Kidney (tissue), 14 donors: Measurements from ENCODE around the gene PLXNA2. TPM values are rescaled to one million over a fixed set of nuclear protein-coding genes. Genes with fewer than 3 reads are reported as not detected.
A peak's percentile ranks its signal among the peaks of the same experiment; 100 is the strongest.

Experiments
- DNase-seq, 5 donors: peaks; one replicate each; pipeline ENCODE4 v3.0.0-alpha.2; 2013 to 2020
- FAIRE-seq: peaks from 2 replicates; lab custom pipeline; 2012; peaks lifted over from hg19 to GRCh38; lab: Jason Lieb, UNC
- H3K27ac ChIP-seq, 2 donors: one replicate each; pipeline ENCODE4 v1.7.0; 2013; ENCODE audit warnings: low read depth in 2 of 2, low read length in 2 of 2, inconsistent platforms in 1 of 2
- H3K27me3 ChIP-seq: one replicate; pipeline ENCODE4 v1.7.1; 2013; ENCODE audit warnings: low read length, inconsistent platforms; ENCODE audit not compliant: control insufficient read depth, insufficient read depth
- H3K36me3 ChIP-seq, 3 donors: one replicate each; pipeline versions ENCODE4 v1.7.0 to v1.7.1; 2013; ENCODE audit warnings: low read length in 3 of 3, control low read depth in 1 of 3, inconsistent platforms in 1 of 3; ENCODE audit not compliant: insufficient read depth in 3 of 3, control insufficient read depth in 2 of 3
- H3K4me1 ChIP-seq, 3 donors: one replicate each; pipeline versions ENCODE4 v1.7.0 to v1.7.1; 2013; ENCODE audit warnings: low read length in 3 of 3, inconsistent platforms in 1 of 3, low read depth in 1 of 3; ENCODE audit not compliant: control insufficient read depth in 2 of 3, insufficient read depth in 2 of 3
- H3K4me3 ChIP-seq, 3 donors: one replicate each; pipeline versions ENCODE4 v1.7.0 to v1.8.1; 2013; ENCODE audit warnings: low read length in 3 of 3, control low read depth in 1 of 3, inconsistent platforms in 1 of 3
- H3K9ac ChIP-seq, 3 donors: one replicate each; pipeline versions ENCODE4 v1.7.0 to v1.7.1; 2013; ENCODE audit warnings: low read length in 3 of 3, control low read depth in 1 of 3, inconsistent platforms in 1 of 3
- H3K9me3 ChIP-seq, 3 donors: one replicate each; pipeline versions ENCODE4 v1.7.0 to v1.7.1; 2013; ENCODE audit warnings: low read length in 3 of 3, control low read depth in 1 of 3, inconsistent platforms in 1 of 3; ENCODE audit not compliant: control insufficient read depth in 2 of 3, insufficient read depth in 1 of 3
- intact Hi-C: fragments of 100-400 bp; cut with DNase I; formaldehyde crosslinking; loops from one replicate; pipeline ENCODE4 v1.11.1; 2022
- polyA plus RNA-seq: library from polyadenylated mRNA; stranded (reverse); fragments of 350-450 nt; fragmentation: Illumina TruSeq; extraction: RNeasy Lipid Tissue Mini Kit (QIAGEN cat#74804); gene quantifications from one replicate; pipeline ENCODE4 v1.2.3, GENCODE V29; 2014; ENCODE audit warnings: low read depth, low replicate concordance; ENCODE audit not compliant: insufficient read depth
- total RNA-seq: library from RNA; stranded (reverse); fragmentation: NEBNext Ultra II Directional; extraction: Animal tissue kit (Norgen Biotek cat#: 25700); gene quantifications from one replicate; pipeline ENCODE4 v1.2.1, GENCODE V29; 2021
- TF ChIP-seq, protein P1 (sequence below): IDR thresholded peaks from 3 replicates; pipeline ENCODE4 v1.5.1; 2012; ENCODE audit warnings: mild to moderate bottlenecking, moderate library complexity, borderline replicate concordance; ENCODE audit not compliant: insufficient read depth; ENCODE audit errors: extremely low read depth
- donor health status: control.
- donor health status: control.
- donor health status: control.
- donor health status: control.
- donor health status: control.
- donor health status: DM: yes; HTN: yes; CAD: no.
- donor health status: Normal renal cell carcinoma (clear cell type).

PLXNA2 gene
- total and polyA plus RNA-seq, 2 donors from 2014 or later: 2.4 to 27.9 TPM

DNA sequence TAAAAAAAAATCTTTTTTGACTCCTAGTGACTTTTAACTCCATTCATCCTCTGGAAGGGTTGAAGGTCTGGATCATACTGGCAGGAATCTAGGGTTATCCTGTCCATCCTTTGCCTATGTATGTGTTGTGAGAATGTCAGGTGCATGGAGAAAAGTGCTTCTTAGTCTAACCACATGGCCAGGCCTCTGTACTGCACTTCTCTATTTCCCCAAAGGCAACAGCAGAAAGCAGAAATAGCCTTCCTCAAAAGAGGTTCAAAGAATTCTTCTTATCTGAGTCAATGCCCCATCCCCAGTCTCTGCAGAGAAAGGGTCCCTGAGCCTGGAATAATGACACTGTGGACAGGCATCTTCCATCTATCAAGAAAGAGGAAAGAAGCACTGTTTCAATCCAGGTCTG, 247.5 kb downstream of the PLXNA2 start:
- no peak for FAIRE-seq
- TF ChIP-seq, protein P1, sequence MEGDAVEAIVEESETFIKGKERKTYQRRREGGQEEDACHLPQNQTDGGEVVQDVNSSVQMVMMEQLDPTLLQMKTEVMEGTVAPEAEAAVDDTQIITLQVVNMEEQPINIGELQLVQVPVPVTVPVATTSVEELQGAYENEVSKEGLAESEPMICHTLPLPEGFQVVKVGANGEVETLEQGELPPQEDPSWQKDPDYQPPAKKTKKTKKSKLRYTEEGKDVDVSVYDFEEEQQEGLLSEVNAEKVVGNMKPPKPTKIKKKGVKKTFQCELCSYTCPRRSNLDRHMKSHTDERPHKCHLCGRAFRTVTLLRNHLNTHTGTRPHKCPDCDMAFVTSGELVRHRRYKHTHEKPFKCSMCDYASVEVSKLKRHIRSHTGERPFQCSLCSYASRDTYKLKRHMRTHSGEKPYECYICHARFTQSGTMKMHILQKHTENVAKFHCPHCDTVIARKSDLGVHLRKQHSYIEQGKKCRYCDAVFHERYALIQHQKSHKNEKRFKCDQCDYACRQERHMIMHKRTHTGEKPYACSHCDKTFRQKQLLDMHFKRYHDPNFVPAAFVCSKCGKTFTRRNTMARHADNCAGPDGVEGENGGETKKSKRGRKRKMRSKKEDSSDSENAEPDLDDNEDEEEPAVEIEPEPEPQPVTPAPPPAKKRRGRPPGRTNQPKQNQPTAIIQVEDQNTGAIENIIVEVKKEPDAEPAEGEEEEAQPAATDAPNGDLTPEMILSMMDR: no peak
- DNase-seq: no peak
- no peaks in the 10 kb centered on the region for H3K27me3 ChIP-seq
- no peak overlapping the region for H3K9ac ChIP-seq
- H3K9me3 ChIP-seq: no peaks in the 10 kb centered on the region
- no peaks in the 10 kb centered on the region for H3K4me1 ChIP-seq
- no peak overlapping the region for H3K4me3 ChIP-seq
- no peak overlapping the region for H3K27ac ChIP-seq
- intact Hi-C loops: no loop called here
- no peaks in the 10 kb centered on the region for H3K36me3 ChIP-seq

DNA sequence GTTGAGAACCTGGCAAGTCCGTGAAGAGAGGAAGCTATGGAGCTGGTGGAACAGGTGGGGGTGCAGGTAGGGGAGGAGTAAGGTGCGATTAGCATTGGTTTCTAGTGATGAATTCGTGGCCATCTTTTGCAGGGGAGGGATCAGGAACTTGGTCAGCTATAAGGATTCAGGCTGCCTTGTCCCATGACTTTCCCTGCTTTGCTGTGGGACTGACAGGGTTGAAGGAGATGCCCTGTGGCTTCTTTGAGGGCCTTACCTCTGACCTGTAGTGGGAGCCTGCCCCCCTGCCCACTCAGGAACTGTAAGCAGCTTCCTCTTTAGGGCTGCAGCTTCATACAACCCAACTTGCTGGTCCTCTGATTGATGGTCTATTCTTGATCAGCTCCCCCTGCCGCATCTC, 248.6 kb downstream of the PLXNA2 start:
- Histone ChIP-seq H3K9ac (no peak overlapping the region), H3K4me3 (no peak overlapping the region), H3K4me1 (no peaks in the 10 kb centered on the region), H3K9me3 (no peaks in the 10 kb centered on the region), H3K36me3 (no peaks in the 10 kb centered on the region), H3K27ac (no peak overlapping the region), H3K27me3 (no peaks in the 10 kb centered on the region)
- intact Hi-C loops: no loop called here
- TF ChIP-seq, protein P1: no peak
- FAIRE-seq (no peak), DNase-seq (no peak)

DNA sequence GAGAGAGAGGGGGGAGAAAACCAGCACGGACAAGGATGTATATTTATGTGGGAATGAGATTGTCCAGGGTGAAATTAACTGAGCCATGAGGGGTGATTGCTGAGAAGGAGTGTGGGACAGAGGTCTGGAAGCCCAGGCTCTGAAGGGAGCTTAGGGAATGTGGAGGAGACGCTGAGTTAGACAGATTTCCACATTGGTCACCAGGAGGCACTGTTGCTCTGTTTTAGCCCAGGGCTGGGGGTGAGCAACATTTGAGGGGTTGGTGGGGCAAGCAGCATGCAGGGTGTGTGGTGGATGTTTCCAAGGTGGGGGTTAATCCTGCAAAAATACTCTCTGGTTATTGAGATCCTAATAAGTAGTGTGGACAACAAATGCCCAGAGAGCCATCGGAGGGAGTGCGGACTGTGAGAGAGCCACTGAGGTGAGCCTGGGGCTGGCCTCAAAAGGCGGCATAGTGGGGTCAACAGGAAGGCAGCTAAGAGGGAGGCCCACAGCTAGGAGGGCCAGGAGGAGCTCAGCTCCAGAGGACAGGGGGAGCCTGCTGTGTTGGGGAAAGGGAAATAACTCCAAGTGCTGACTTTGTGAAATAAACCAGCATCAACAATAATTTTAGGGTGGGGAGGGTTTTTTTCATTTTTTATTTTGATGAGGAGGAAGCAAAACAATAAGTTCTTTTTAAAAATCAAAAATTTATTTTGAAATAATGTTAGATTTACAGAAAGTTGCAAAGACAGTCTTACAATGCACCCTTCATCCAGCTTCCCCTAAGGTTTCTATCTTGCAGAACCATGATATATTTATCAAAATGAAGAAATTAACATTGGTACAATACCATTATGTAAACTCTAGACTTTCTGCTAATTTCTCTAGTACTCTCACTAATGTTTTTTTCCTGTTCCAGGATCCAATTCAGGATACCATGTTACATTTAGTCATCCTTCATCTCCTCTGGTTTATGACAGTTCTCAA, 250.4 kb downstream of the PLXNA2 start:
- intact Hi-C loops: no loop called here
- DNase-seq (peak in 1 of 5 donors; percentile 19), FAIRE-seq (no peak)
- H3K27me3 ChIP-seq: no peaks in the 10 kb centered on the region
- H3K4me1 ChIP-seq: no peaks in the 10 kb centered on the region
- no peaks in the 10 kb centered on the region for H3K9me3 ChIP-seq
- no peaks in the 10 kb centered on the region for H3K36me3 ChIP-seq
- H3K27ac ChIP-seq: no peak overlapping the region
- no peak overlapping the region for H3K9ac ChIP-seq
- TF ChIP-seq, protein P1: peak; percentile 8
- no peak overlapping the region for H3K4me3 ChIP-seq
